Right ventricle myocardium inferior (tissue), 1 donor: ENCODE results near the gene PODNL1. TPM values are rescaled to one million over a fixed set of nuclear protein-coding genes. Genes with fewer than 3 reads are reported as not detected.
"Not testable (repeated sequence)": the region's sequence is repeated elsewhere in the genome, so short reads cannot be mapped to it uniquely, and the experiment has no call there.

Experiments used
- ATAC-seq: fragments of 200-7000 bp; cut with Tn5 transposase; one replicate; pipeline ENCODE4 v1.9.1; 2020; ENCODE audit warnings: mild to moderate bottlenecking, moderate library complexity
- DNase-seq: peaks from one replicate; pipeline ENCODE4 v3.0.0; 2021; ENCODE audit errors: missing footprints
- intact Hi-C: fragments of 100-400 bp; cut with DNase I; formaldehyde crosslinking; loops from one replicate; pipeline ENCODE4 v1.11.0; 2022
- total RNA-seq: library from RNA; stranded (reverse); fragmentation: NEBNext Ultra II Directional; extraction: Animal tissue kit (Norgen Biotek cat#: 25700); gene quantifications from one replicate; pipeline ENCODE4 v1.2.1, GENCODE V29; 2021
- donor health status: DM: no; HTN: yes; CAD: no; lungs with severe emphysema.

PODNL1 gene
- total RNA-seq, 1 donor from 2014 or later, result 2.5 TPM

DNA sequence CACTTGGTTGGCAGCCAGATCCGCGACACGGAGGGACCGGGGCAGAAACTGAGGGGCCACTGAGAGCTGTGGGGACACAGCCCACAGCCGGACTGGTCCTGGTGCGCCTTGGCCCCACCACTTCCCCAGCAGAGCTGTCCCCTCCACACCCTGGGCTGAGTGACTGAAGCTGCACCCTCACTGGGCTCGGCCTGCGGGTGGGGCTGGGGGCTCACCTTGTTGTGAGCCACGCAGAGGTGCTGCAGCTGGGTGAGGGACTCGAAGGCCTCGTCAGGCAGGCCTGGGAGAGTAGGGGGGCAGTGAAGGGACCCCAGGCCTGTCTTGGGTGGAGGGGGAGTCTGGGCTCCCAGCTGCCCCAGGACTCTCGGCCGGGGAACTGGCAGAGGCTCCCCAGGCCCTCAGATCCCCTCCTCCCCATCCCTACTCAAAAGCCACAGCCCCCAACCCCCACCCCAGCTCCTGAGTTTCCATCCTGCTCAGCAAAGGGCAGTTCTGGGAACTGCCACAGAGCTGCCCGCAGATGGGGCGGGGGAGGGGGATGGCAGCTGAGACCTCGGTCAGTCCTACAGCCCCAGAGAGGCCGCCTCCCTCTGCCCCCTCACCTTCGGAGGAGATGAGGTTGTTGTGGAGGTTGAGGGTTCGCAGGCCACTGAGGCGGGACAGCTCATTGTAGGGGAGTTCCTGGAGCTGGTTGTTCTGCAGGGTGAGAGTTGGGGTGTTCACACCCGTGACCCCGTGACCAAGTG is 2.3 kb downstream of the PODNL1 start:
- DNase-seq, result peak; percentile 49
- no peak for ATAC-seq
- intact Hi-C loops, result no loop called here

DNA sequence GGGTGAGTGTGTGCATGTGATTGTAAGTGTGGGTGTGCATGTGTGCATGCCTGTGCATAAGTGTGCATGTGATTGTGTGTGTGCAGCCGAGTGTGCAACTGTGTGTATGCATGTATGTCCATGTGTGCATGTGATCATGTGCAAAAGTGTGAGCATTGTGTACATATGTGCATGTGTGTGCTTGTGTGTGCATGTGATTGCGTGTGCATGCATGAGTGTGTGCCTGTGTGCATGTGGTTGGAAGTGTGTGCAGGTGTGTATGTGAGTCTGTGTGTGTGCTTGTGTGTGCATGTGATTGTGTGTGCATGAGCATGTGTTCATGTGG is 3.5 kb downstream of the PODNL1 start:
- DNase-seq, result peak; percentile 11
- ATAC-seq, result no peak
- intact Hi-C loops, result no loop called here

DNA sequence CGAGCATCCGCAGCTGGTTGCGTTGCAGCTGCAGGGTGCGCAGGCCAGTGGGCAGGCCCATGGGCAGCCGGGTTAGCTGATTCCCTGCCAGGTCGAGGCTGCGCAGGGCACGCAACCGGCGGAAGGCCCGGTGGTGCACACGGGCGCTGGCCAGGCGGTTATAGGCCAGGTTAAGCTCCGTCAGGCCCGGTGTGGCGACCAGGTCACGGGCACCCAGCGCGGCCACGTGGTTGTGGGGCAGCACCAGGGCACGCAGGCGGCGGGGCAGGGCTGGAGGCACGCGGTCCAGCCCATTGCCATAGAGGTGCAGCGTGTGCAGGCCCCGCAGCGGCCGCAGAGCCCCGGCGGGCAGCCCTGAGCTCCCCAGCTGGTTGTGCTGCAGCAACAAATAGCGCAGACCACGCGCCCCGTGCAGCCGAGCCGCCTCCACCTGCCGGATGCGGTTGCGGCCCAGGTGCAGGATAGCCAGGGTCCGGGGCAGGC is 5.3 kb downstream of the PODNL1 start:
- intact Hi-C loops, result no loop called here
- DNase-seq, result peak; percentile 54
- ATAC-seq, result no peak

DNA sequence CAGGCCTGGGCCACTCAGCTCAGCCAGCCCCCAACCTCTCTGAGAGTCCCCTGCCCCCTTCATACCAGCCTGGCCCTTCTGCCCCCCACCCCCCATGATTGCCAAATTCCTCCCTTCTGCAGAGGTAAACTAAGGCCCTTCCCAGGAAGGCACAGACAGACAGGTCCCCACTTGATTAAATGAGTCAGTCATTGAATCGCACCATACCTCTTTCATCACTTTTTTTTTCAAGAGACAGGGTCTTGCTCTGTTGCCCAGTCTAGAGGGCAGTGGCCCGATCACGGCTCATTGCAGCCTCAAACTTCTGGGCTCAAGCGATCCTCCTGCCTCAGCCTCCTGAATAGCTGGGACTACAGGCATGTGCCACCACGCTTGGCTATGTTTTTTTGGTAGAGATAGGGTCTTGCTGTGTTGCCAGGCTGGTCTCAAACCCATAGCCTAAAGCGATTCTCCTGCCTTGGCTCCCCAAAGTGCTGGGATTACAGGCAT is 6.0 kb downstream of the PODNL1 start:
- ATAC-seq, result no peak
- intact Hi-C loops, result no loop called here
- DNase-seq, result peak; percentile 7

DNA sequence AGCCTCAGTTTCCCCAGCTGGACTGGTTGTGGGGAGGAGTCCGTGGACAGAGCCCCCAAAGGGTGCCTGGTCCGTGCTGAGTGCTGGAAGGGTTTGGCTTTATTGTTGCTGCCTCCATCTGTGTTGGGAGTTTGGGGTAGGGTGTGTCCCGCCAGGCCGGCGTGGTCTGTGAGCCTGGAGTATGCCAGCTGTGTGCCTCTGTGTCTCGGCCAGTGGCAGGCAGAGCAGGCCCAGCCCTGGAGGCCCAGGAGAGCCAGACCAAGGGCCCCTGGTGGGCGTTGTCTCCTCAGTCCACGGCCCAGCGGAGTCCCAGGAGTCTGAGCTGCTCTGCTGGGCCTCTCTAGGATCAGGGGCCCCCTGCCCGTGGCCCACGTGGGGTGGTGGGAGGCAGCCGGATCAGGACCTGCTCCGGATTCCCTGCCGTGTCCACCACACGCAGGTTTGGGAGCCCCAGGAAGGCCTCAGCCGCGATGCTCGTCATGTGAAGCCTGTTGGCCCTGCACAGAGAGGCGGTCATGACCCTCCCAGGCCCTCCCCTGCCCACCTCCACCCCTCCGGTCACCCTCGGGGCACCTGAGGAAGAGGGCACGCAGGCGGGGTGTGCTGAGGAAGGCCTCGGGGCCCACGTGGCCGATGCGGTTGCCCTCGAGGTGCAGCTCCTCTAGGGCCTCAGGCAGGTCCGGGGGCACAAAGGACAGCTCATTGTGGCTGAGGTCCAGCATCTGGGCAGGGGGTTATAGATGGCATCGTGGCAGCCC is 6.6 kb downstream of the PODNL1 start:
- intact Hi-C loops, result no loop called here
- no peak for DNase-seq
- ATAC-seq, result no peak

DNA sequence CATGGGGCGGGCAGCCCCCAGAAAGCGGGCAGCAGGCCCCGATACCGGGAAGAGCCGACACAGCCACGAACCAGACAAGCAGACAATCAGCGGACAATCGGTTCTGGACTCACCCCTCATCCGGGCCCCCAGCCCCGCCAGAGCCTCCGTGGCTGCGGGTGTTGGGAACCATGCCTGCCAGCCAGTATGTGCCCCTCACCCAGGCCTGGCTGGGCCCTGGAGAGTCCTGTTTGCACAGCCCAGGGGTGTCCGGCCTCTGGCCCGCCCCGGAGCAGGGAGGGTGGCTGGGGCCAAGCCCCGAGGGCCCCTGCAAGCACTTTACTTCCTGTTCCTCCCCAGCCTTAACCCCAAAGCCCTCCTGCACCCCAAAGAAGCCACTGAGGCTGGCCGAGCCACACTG is 7.8 kb downstream of the PODNL1 start:
- DNase-seq, result no peak
- intact Hi-C loops, result no loop called here

DNA sequence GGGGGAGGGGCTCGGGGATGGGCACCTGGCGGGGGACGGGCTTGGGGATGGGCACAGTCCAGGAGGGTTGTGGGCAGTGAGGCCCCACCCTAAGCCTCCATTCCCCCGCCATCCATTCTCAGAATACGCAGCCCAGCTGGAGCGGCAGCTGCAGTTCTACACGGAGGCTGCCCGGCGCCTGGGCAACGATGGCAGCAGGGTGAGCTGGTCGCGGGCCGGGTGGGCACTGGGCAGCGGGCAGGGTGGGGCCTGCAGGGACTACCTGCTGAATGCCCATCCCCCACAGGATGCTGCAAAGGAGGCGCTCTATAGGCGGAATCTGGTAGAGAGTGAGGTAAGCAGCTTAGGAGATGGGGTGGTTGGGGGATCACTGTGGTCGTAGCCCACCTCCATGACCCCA is 8.3 kb downstream of the PODNL1 start:
- DNase-seq, result no peak
- ATAC-seq, result no peak
- intact Hi-C loops, result no loop called here

More for the DNA sequence above, 7.8 kb downstream of the PODNL1 start:
- ATAC-seq, result peak; percentile 5

DNA sequence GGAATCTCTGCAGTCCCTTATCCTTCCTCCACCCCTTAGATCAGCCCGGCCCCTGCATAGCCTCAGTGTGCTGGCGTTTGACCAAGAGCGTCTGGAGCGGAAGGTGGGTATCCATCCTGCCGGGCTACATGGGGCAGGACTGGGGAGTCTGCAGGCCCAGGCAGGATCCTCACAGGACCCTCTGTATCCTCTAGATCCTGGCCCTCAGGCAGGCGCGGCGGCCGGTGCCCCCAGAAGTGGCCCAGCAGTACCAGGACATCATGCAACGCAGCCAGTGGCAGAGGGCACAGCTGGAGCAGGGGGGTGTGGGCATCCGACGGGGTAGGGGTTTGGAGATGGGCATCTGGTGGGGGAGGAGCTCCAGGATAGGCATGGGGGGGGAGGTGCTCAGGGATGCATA is 8.9 kb downstream of the PODNL1 start:
- DNase-seq (no peak), ATAC-seq (no peak)
- intact Hi-C loops, result no loop called here

DNA sequence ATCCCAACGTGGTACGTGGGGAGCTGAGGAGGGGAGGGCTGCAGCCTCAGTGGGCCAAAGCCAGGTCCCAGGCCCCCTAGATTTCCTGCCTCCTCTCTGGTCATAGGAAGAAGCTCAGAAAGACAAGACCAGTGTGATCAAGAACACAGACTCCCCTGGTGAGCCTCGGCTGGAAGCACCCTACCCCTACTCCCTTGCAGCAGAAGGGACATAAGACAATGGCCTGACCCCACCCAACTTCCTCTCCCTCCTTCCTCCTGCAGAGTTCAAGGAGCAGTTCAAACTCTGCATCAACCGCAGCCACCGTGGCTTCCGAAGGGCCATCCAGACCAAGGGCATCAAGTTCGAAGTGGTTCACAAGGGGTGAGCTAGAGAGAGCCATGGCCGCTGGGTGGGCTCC is 11.5 kb downstream of the PODNL1 start:
- no peak for ATAC-seq

DNA sequence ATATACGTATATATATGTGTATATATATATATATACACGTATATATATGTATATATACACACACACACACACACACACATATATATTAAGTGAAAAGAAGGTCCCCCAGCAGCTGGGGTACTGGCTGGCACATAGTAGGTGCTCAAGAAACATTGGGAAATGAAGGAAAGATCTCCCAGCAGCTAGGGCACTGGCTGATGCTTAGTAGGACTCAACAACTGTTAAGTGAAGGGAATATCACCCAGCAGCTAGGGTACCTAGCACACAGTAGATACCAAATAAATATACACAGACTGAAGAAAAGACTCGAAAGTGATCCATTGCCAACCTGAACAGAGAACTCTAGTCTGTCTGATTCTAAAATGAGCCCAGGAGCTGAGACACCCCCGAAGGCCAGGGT is 12.2 kb downstream of the PODNL1 start:
- DNase-seq (no peak), ATAC-seq (no peak)
- intact Hi-C loops, result no loop called here

More for the DNA sequence above, 11.5 kb downstream of the PODNL1 start:
- no peak for DNase-seq
- intact Hi-C loops, result no loop called here

DNA sequence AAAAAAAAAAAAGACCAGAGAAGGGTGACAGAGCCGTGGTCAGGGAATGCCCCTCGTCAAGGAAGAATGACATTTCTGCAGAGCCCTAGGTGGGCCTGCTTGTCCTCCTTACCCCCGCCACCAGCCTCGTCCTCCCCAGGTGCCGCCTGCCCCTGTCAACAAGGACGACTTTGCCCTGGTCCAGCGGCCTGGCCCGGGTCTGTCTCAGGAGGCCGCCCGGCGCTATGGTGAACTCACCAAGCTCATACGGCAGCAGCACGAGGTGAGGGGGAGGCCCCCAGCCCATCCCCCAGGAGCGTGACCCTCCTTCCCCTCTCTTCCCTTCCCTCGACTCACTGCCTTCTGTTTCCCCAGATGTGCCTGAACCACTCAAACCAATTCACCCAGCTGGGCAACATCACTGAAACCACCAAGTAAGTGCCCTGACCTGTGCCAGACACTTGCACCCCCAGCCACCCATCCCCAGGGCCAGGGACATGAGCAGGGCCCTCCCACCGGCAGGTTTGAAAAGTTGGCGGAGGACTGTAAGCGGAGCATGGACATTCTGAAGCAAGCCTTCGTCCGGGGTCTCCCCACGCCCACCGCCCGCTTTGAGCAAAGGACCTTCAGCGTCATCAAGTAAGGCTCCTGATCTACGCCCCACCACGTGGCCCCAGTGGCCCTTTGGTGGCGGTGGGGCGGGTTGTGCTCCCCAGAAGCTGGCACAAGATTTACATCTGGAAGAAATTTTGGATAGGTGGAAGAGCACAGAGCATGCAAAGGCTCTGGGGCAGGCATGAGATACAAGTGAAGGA is 14.8 kb downstream of the PODNL1 start:
- ATAC-seq, result no peak
- intact Hi-C loops, result no loop called here

DNA sequence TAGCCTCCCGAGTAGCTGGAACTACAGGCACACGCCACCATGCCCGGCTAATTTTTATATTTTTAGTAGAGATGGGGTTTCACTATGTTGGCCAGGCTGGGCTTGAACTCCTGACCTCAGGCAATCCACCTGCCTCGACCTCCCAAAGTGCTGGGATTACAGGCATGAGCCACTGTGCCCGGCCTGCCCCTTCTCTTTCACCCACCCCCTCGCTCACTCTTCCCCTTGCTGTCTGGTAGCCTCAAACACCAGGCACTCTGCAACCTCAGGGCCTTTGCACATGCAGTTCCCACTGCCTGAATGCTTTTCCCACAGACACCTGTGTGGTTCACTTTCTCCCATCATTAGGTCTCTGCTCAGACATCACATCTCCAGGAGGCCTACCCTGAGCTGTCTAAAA is 16.1 kb downstream of the PODNL1 start:
- DNase-seq, ATAC-seq, intact Hi-C loops: not testable (repeated sequence)

More for the DNA sequence above, 14.8 kb downstream of the PODNL1 start:
- DNase-seq, result no peak

DNA sequence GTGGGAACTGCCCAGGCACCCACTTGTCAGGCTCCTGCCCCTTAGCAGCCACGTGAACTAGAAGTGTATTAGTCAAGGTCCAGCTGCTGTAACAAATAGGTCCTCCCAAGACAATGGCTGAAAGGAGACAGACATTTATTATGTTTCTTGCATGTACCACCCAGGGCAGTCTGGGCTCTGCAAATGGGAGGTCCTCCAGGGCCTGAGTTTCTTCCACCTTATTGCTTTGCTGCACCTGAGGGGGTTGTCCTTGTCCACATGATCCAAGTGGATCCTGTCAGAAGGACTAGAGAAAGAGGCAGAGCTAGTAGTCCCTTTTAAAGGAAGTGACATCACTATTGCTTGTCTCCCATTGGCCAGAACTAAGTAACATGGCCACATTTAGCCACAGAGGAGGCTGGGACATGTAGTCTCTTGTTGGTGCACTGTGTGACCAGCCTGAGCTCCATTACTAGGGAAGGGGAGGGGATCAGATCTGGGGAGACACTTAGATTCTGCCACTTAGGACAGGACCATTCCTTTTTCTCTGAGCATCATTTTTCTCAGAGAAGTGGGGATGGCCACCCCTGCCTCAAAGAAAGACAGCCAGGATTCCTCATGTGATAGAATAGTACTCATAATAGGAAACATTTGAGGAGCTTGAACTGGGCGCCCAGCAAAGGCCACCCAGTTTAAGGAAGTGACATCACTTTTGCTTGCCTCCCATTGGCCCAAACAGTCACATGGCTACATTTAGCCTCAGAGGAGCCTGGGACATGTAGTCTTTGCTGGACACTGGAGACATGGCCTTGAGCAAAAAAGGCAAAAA is 17.1 kb downstream of the PODNL1 start:
- DNase-seq (no peak), ATAC-seq (no peak)
- intact Hi-C loops, result no loop called here

DNA sequence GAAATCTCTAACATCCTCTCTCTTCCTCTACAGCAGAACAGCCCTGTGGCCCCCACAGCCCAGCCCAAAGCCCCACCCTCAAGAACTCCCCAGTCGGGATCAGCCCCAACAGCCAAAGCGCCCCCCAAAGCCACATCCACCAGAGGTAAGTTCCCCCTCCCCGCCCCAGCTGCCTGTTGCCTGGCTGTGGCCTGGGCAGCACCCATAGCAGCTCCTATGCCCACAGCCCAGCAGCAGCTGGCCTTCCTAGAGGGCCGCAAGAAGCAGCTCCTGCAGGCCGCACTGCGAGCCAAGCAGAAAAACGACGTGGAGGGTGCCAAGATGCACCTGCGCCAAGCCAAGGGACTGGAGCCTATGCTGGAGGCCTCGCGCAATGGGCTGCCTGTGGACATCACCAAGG is 17.7 kb downstream of the PODNL1 start:
- intact Hi-C loops, result no loop called here
- ATAC-seq (no peak), DNase-seq (no peak)

DNA sequence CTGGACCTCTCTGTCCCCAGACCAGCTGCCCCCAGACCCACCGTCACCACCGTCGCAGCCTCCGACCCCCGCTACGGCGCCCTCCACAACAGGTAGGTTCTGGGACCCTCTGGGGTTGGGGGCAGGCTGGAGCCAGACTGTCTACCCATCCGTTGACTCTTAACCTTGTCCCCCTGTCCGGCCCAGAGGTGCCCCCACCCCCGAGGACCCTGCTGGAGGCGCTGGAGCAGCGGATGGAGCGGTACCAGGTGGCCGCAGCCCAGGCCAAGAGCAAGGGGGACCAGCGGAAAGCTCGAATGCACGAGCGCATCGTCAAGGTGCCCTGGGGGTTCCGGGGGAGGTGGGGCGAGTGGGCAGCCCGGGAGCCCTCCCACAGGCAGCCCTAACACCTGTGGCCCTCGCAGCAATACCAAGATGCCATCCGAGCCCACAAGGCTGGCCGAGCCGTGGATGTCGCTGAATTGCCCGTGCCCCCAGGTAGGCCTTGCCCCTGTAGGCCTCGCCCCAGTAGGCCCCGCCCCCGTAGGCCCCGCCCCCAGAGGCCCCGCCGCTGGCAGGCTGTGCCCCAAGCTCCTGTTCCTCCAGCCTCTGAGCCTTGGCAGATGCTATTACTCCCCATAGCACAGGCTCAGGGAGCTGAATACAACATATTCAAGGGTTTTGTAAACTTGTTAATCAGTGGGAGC is 19.3 kb downstream of the PODNL1 start:
- intact Hi-C loops, result no loop called here
- DNase-seq (no peak), ATAC-seq (no peak)

DNA sequence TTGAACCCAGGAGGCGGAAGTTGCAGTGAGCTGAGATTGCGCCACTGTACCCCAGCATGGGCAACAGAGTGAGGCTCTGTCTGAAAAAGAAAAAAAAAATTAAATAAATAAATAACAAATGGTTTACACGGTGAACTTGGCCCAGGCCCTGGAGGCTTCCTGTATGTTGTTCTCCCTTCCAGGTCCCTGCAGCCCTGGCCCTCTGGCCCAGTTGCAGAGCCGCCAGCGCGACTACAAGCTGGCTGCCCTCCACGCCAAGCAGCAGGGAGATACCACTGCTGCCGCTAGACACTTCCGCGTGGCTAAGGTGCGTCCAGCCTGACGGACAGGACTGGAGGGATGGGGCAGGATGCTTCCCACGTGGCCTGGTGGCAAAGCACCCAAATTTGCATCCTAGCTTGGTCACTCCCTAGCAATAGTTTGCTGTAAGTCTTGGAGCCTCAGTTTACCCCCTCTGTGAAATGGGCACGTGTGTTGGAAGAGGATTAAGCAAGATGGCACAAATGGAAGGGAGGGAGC is 20.3 kb downstream of the PODNL1 start:
- no peak for DNase-seq
- ATAC-seq, result peak; percentile 38

DNA sequence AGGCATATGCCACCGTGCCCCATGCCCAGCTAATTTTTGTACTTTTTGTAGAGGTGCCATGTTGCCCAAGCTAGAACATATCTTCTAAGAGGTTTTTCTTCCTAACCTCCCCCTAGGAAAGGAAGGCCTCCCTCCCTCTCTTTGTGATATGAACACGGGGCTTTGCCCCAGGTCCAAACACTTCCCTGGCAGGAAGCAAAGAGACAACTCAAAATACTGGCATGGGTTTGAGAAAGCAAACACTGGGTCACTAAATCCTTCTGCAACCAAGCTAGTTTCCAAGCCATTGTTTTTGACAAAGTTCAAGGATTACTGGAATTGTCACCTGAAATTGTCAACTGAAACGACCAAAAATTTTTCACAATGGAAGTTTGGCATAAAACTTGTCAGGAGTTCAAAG is 23.4 kb downstream of the PODNL1 start:
- ATAC-seq, result no peak
- intact Hi-C loops, result no loop called here

More for the DNA sequence above, 20.3 kb downstream of the PODNL1 start:
- intact Hi-C loops, result no loop called here

DNA sequence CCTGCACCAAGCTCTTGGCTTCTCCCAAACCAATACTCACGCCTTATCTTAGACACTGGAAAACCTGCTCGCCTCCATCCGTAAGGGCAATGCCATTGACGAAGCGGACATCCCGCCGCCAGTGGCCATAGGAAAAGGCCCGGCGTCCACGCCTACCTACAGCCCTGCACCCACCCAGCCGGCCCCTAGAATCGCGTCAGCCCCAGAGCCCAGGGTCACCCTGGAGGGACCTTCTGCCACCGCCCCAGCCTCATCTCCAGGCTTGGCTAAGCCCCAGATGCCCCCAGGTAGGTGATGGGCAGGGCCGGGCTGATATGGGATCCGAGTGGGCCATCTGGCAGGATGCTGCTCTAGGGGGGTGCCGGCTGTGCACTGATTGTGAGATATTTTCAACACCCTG is 24.9 kb downstream of the PODNL1 start:
- ATAC-seq, result no peak
- no peak for DNase-seq
- intact Hi-C loops, result no loop called here

More for the DNA sequence above, 23.4 kb downstream of the PODNL1 start:
- DNase-seq, result no peak
